HG03097 (cell line): ENCODE data around the gene GCHFR.

Source experiments
- ATAC-seq: cut with Tn5 transposase; IDR thresholded peaks from one replicate; pipeline ENCODE4 v1.9.1; 2021; ENCODE audit not compliant: unreplicated experiment, low FRiP score

Gene GCHFR

GRCh38 chr15:40754574-40754882, 9.3 kb upstream of the GCHFR start:
- ATAC-seq = peak; percentile 14

- ATAC-seq = peak; percentile 82
These were observed 8.7 kb upstream of the GCHFR start, which contains the start of gene RMDN3 for GRCh38 chr15:40754883-40755811. TSS of gene RMDN3 (minus strand) at chr15:40755254. CDS start at chr15:40754783, 471 bp downstream.

GRCh38 chr15:40755812-40756208, 8.1 kb upstream of the GCHFR start:
- no peak for ATAC-seq

GRCh38 chr15:40756938-40757337, 6.9 kb upstream of the GCHFR start:
- ATAC-seq = no peak

GRCh38 chr15:40759961-40760360, 3.9 kb upstream of the GCHFR start:
- no peak for ATAC-seq

- ATAC-seq = no peak
These were observed 708 bp upstream of the GCHFR start for GRCh38 chr15:40762919-40763800.

- ATAC-seq = no peak
These were observed 798 bp downstream of the GCHFR start for GRCh38 chr15:40764629-40765103.

GRCh38 chr15:40766194-40766815, 2.4 kb downstream of the GCHFR start:
- no peak for ATAC-seq

GRCh38 chr15:40766906-40767837, 3.3 kb downstream of the GCHFR start:
- no peak for ATAC-seq

- no peak for ATAC-seq
These were observed 4.1 kb downstream of the GCHFR start for GRCh38 chr15:40767838-40768500.

GRCh38 chr15:40768521-40769273, 4.8 kb downstream of the GCHFR start:
- no peak for ATAC-seq

- ATAC-seq = no peak
These were observed 5.6 kb downstream of the GCHFR start, which contains the start of gene C15orf62 for GRCh38 chr15:40769274-40770146. TSS of gene C15orf62 (plus strand) at chr15:40769980. CDS start at chr15:40770496, 516 bp downstream.

GRCh38 chr15:40770147-40770721, 6.4 kb downstream of the GCHFR start:
- no peak for ATAC-seq

GRCh38 chr15:40771242-40771641, 7.4 kb downstream of the GCHFR start:
- no peak for ATAC-seq

- ATAC-seq = no peak
These were observed 8.1 kb downstream of the GCHFR start for GRCh38 chr15:40772014-40772413.

GRCh38 chr15:40773496-40773895, 9.6 kb downstream of the GCHFR start:
- no peak for ATAC-seq

GRCh38 chr15:40773902-40774301, 10.0 kb downstream of the GCHFR start:
- no peak for ATAC-seq
